ENCODE measurements around the gene RBX1.

The RBX1 gene

DNA sequence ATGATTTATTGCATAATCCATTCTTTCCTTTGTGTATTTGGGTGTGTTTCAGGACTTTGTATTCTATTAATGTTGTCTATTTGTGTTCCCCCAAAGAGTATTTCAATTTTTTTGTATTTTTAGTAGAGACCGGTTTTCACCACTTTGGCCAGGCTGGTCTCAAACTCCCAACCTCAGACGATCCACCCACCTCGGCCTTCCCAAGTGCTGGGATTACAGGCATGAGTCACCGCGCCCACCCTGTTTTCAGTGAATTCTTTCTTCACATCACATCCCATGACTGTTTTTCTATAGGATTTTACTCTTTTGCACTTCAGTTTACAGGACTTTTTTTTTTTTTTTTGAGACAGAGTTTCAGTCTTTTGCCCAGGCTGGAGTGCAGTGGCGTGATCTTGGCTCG, 46.3 kb downstream of the RBX1 start:
- Histone ChIP-seq H3K9me3 (replicated peaks; ENCODE audit: insufficient read depth, low read length) (no peaks in the 10 kb centered on the region), H3K27me3 (replicated peaks; ENCODE audit: insufficient read depth, low read length) (no peaks in the 10 kb centered on the region), H3K4me1 (ENCODE audit: low read length) (no peaks in the 10 kb centered on the region), H3K9me2 (replicated peaks; ENCODE audit: insufficient read depth, low read length) (no peaks in the 10 kb centered on the region), H3K4me2 (ENCODE audit: low read depth, low read length) (no peak overlapping the region), H3K27ac (ENCODE audit: low read length) (no peak overlapping the region), H4K20me1 (ENCODE audit: insufficient read depth, low read length) (no peaks in the 10 kb centered on the region), H3K4me3 (ENCODE audit: low read length) (no peak overlapping the region), H3K36me3 (replicated peaks; ENCODE audit: insufficient read depth, low read length) (no peaks in the 10 kb centered on the region), H3K79me2 (ENCODE audit: low read length) (no peaks in the 10 kb centered on the region), H3K9ac (ENCODE audit: low read length) (no peak overlapping the region), H2AFZ (ENCODE audit: low read length) (no peak overlapping the region), H3F3A (ENCODE audit: insufficient read depth, low read length) (no peaks in the 10 kb centered on the region)
- TF ChIP-seq EZH2phosphoT487 (IDR thresholded peaks at IDR 0.05; ENCODE audit: low read length) (no peak), EZH2 (optimal IDR thresholded peaks at IDR 0.05; ENCODE audit: low read depth, low read length) (no peak)
- TF ChIP-seq, protein P1, sequence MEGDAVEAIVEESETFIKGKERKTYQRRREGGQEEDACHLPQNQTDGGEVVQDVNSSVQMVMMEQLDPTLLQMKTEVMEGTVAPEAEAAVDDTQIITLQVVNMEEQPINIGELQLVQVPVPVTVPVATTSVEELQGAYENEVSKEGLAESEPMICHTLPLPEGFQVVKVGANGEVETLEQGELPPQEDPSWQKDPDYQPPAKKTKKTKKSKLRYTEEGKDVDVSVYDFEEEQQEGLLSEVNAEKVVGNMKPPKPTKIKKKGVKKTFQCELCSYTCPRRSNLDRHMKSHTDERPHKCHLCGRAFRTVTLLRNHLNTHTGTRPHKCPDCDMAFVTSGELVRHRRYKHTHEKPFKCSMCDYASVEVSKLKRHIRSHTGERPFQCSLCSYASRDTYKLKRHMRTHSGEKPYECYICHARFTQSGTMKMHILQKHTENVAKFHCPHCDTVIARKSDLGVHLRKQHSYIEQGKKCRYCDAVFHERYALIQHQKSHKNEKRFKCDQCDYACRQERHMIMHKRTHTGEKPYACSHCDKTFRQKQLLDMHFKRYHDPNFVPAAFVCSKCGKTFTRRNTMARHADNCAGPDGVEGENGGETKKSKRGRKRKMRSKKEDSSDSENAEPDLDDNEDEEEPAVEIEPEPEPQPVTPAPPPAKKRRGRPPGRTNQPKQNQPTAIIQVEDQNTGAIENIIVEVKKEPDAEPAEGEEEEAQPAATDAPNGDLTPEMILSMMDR (IDR thresholded peaks at IDR 0.05; ENCODE audit: low read length), result no peak
- no peak for DNase-seq

DNA sequence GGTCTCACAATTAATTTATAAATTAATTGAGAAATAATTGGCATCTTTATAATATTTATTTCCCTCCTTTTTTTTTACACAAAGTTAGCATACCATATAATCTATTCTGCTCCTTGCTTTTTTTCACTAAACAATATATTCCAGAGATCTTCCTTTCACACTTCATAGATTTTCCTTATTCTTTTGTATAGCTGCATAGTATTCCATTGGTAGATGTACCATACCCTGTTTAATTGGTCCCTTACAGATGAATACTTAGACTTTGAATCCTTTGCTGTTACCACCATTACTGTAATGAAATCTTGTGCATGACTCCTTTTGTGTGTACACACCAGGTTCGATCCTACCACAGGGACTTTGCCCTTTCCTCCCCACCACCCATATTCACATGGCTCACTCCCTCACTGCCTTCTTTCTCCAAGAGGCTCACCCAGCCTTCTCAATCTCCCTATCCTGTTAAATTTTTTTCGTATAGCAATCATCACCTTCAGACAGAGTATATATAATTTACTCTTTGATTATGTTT, 48.9 kb downstream of the RBX1 start:
- Histone ChIP-seq H3K4me1 (ENCODE audit: low read length) (no peaks in the 10 kb centered on the region), H3K4me2 (ENCODE audit: low read depth, low read length) (no peak overlapping the region), H3K36me3 (replicated peaks; ENCODE audit: insufficient read depth, low read length) (no peaks in the 10 kb centered on the region), H3K79me2 (ENCODE audit: low read length) (no peaks in the 10 kb centered on the region), H3F3A (ENCODE audit: insufficient read depth, low read length) (no peaks in the 10 kb centered on the region), H4K20me1 (ENCODE audit: insufficient read depth, low read length) (no peaks in the 10 kb centered on the region), H3K9me2 (replicated peaks; ENCODE audit: insufficient read depth, low read length) (no peaks in the 10 kb centered on the region), H2AFZ (ENCODE audit: low read length) (no peak overlapping the region), H3K4me3 (ENCODE audit: low read length) (no peak overlapping the region), H3K27me3 (replicated peaks; ENCODE audit: insufficient read depth, low read length) (no peaks in the 10 kb centered on the region), H3K9me3 (replicated peaks; ENCODE audit: insufficient read depth, low read length) (no peaks in the 10 kb centered on the region), H3K27ac (ENCODE audit: low read length) (no peak overlapping the region), H3K9ac (ENCODE audit: low read length) (no peak overlapping the region)
- TF ChIP-seq, protein P1 (IDR thresholded peaks at IDR 0.05; ENCODE audit: low read length), result no peak
- TF ChIP-seq EZH2 (optimal IDR thresholded peaks at IDR 0.05; ENCODE audit: low read depth, low read length) (no peak), EZH2phosphoT487 (IDR thresholded peaks at IDR 0.05; ENCODE audit: low read length) (no peak)
- no peak for DNase-seq

DNA sequence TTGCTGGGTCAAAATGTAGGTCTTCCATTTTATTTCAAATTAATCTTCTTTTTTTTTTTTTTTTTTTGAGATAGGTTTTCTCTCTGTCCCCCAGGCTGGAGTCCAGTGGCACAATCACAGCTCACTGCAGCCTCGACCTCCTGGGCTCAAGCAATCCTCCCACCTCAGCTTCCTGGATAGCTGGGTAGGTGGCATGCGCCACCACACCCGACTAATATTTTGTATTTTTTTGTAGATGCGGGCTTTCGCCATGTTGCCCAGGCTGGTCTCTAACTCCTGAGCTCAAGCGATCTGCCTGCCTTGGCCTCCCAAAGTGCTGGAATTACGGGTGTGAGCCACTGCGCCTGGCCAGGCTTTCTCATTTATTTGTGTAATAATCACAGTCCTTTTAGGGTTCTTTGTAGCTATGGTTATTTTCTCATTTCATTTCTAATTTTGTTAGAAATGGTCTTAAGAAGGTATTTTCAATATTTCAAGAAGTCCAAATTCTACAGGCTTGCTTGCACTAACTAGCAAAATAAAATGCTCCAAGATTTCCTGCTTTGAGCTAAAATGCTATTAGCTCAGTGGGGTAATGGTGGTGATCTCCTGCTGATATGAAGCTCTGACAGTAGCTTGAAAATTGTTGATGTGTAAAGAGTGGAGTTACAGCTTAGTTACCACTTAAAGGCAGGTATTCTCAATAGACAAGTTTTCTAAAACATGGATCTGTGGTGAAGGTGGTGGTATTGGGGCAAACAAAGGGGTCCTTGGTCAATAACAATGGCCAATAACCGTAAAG, 50.0 kb downstream of the RBX1 start:
- no peaks in the 10 kb centered on the region for H3K79me2 ChIP-seq (ENCODE audit: low read length)
- no peak overlapping the region for H2AFZ ChIP-seq (ENCODE audit: low read length)
- H3K4me3 ChIP-seq (ENCODE audit: low read length), result no peak overlapping the region
- no peak overlapping the region for H3K27ac ChIP-seq (ENCODE audit: low read length)
- no peaks in the 10 kb centered on the region for H3K36me3 ChIP-seq (replicated peaks; ENCODE audit: insufficient read depth, low read length)
- H3K27me3 ChIP-seq (replicated peaks; ENCODE audit: insufficient read depth, low read length), result no peaks in the 10 kb centered on the region
- DNase-seq, result no peak
- no peak for TF ChIP-seq EZH2 (optimal IDR thresholded peaks at IDR 0.05; ENCODE audit: low read depth, low read length)
- TF ChIP-seq, protein P1 (IDR thresholded peaks at IDR 0.05; ENCODE audit: low read length), result no peak
- TF ChIP-seq EZH2phosphoT487 (IDR thresholded peaks at IDR 0.05; ENCODE audit: low read length), result no peak
- no peaks in the 10 kb centered on the region for H3K9me2 ChIP-seq (replicated peaks; ENCODE audit: insufficient read depth, low read length)
- H3K4me2 ChIP-seq (ENCODE audit: low read depth, low read length), result no peak overlapping the region
- H3K4me1 ChIP-seq (ENCODE audit: low read length), result no peaks in the 10 kb centered on the region
- no peaks in the 10 kb centered on the region for H4K20me1 ChIP-seq (ENCODE audit: insufficient read depth, low read length)
- H3K9me3 ChIP-seq (replicated peaks; ENCODE audit: insufficient read depth, low read length), result no peaks in the 10 kb centered on the region
- H3K9ac ChIP-seq (ENCODE audit: low read length), result no peak overlapping the region
- H3F3A ChIP-seq (ENCODE audit: insufficient read depth, low read length), result no peaks in the 10 kb centered on the region

All from MM.1S (cell line).